ENCODE results near the gene GPR75. TPM values are rescaled to one million over a fixed set of nuclear protein-coding genes. Genes with fewer than 3 reads are reported as not detected.
A peak's percentile ranks its signal among the peaks of the same experiment; 100 is the strongest.
"Not testable (repeated sequence)": the region's sequence is repeated elsewhere in the genome, so short reads cannot be mapped to it uniquely, and the experiment has no call there.

Gene GPR75
- total RNA-seq, 1 donor from 2014 or later: 0.52 TPM

DNA sequence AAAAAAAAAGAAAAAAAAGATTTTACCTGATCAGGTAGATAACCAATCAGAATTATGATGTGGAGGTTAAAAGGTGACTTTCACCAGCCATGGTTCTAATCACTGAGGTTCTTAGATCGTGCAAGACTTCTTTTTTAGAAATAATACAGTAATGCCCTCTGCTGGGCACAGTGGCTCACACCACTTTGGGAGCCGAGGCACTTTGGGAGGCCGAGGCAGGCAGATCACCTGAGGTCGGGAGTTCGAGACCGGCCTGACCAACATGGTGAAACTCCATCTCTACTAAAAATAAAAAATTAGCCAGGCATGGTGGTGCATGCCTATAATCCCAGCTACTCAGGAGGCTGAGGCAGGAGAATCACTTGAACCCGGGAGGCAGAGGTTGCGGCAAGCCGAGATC, 36.1 kb downstream of the GPR75 start:
- TF ChIP-seq, protein P1, sequence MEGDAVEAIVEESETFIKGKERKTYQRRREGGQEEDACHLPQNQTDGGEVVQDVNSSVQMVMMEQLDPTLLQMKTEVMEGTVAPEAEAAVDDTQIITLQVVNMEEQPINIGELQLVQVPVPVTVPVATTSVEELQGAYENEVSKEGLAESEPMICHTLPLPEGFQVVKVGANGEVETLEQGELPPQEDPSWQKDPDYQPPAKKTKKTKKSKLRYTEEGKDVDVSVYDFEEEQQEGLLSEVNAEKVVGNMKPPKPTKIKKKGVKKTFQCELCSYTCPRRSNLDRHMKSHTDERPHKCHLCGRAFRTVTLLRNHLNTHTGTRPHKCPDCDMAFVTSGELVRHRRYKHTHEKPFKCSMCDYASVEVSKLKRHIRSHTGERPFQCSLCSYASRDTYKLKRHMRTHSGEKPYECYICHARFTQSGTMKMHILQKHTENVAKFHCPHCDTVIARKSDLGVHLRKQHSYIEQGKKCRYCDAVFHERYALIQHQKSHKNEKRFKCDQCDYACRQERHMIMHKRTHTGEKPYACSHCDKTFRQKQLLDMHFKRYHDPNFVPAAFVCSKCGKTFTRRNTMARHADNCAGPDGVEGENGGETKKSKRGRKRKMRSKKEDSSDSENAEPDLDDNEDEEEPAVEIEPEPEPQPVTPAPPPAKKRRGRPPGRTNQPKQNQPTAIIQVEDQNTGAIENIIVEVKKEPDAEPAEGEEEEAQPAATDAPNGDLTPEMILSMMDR (conservative IDR thresholded peaks at IDR 0.05; ENCODE audit: low read depth, low read length): peak; percentile 8
- not testable (repeated sequence) for DNase-seq (ENCODE audit: low read depth); H3K4me3 ChIP-seq (ENCODE audit: low read depth, low read length)

DNA sequence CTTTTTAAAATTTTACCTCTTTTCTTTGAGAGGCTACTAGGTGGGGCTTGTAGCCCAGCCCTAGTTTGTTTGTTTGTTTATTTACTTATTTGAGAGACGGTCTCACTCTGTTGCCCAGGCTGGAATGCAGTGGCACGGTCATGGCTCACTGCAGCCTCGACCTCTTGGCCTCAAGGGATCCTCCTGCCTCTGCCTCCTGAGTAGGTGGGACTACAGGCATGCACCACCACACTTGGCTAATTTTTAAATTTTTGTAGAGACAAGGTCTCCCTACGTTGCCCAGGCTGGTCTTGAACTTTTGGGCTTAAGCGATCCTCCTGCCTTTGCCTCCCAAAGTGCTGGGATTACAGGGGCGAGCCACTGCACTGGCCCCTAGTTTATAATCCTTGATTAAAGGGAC, 38.0 kb downstream of the GPR75 start:
- TF ChIP-seq, protein P1 (conservative IDR thresholded peaks at IDR 0.05; ENCODE audit: low read depth, low read length): no peak
- no peak overlapping the region for H3K4me3 ChIP-seq (ENCODE audit: low read depth, low read length)
- no peak for DNase-seq (ENCODE audit: low read depth)

DNA sequence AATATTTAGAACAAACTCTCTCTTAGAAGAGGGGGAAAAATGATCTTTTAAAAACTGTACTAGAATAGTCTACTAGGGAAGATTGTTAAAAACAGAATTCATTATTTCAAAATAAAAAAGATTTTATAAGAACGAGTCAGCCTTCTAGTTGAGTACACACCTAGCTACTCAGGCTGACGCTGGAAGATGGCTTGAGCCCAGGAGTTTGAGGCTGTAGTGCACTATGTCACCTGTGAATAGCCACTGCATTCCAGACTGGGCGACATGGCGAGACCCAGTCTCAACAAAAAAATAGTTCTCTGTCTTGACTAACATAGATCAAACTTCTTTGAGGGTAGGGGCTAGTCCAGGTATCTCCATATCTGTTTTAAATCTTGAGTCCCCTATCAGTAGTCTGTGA, 39.1 kb downstream of the GPR75 start:
- DNase-seq (ENCODE audit: low read depth): no peak
- H3K4me3 ChIP-seq (ENCODE audit: low read depth, low read length): no peak overlapping the region
- TF ChIP-seq, protein P1 (conservative IDR thresholded peaks at IDR 0.05; ENCODE audit: low read depth, low read length): no peak

- TF ChIP-seq, protein P1 (conservative IDR thresholded peaks at IDR 0.05; ENCODE audit: low read depth, low read length): no peak
- no peak for DNase-seq (ENCODE audit: low read depth)
- H3K4me3 ChIP-seq (ENCODE audit: low read depth, low read length): no peak overlapping the region
Measured at GRCh38 chr2:53820048-53820447, 39.7 kb downstream of the GPR75 start.

DNA sequence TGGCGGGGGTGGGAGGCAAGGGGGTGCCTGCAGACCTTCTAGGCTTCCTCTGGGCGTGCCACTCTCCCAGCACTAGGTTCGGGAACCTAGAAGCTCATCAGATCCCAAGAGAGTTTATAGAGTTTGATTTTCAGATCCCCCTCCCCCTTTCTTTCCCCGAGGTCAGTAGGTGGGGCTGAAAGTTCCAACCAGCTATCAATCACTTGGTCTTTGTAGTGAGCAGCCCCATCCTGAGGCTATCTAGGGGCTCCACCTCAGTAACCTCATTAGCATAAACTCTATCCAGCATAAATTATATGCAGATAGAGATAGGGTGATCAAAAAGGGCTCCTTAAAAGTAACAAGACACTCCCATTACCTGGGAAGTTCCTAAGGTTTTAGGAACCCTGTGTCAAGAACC, 40.1 kb downstream of the GPR75 start:
- TF ChIP-seq, protein P1 (conservative IDR thresholded peaks at IDR 0.05; ENCODE audit: low read depth, low read length): no peak
- H3K4me3 ChIP-seq (ENCODE audit: low read depth, low read length): no peak overlapping the region
- no peak for DNase-seq (ENCODE audit: low read depth)

GRCh38 chr2:53818854-53819435, 40.8 kb downstream of the GPR75 start:
- no peak overlapping the region for H3K4me3 ChIP-seq (ENCODE audit: low read depth, low read length)
- no peak for DNase-seq (ENCODE audit: low read depth)
- TF ChIP-seq, protein P1 (conservative IDR thresholded peaks at IDR 0.05; ENCODE audit: low read depth, low read length): no peak

- TF ChIP-seq, protein P1 (conservative IDR thresholded peaks at IDR 0.05; ENCODE audit: low read depth, low read length): no peak
- no peak for DNase-seq (ENCODE audit: low read depth)
- no peak overlapping the region for H3K4me3 ChIP-seq (ENCODE audit: low read depth, low read length)
Measured at GRCh38 chr2:53813151-53813550, 46.6 kb downstream of the GPR75 start.

Data from epithelial cell of proximal tubule (primary cell).